Measurements from ENCODE around the gene HARBI1.

Gene HARBI1

GRCh38 chr11:46633291-46634217, 16.5 kb upstream of the HARBI1 start:
- DNase-seq (ENCODE audit: low read depth): no peak

GRCh38 chr11:46632502-46632901, 15.5 kb upstream of the HARBI1 start:
- DNase-seq (ENCODE audit: low read depth): no peak

GRCh38 chr11:46631676-46632075, 14.6 kb upstream of the HARBI1 start:
- DNase-seq (ENCODE audit: low read depth): no peak

- no peak for DNase-seq (ENCODE audit: low read depth)
These were observed 13.2 kb upstream of the HARBI1 start for GRCh38 chr11:46630237-46630636.

- DNase-seq (ENCODE audit: low read depth): no peak
These were observed 11.9 kb upstream of the HARBI1 start for GRCh38 chr11:46628961-46629360.

GRCh38 chr11:46625406-46625805, 8.4 kb upstream of the HARBI1 start:
- DNase-seq (ENCODE audit: low read depth): no peak

- no peak for DNase-seq (ENCODE audit: low read depth)
These were observed 1.8 kb upstream of the HARBI1 start for GRCh38 chr11:46618837-46619236.

- DNase-seq (ENCODE audit: low read depth): no peak
These were observed 916 bp upstream of the HARBI1 start for GRCh38 chr11:46617972-46618314.

- no peak for DNase-seq (ENCODE audit: low read depth)
These were observed 385 bp downstream of the HARBI1 start for GRCh38 chr11:46616551-46617133.

GRCh38 chr11:46615756-46616155, 1.3 kb downstream of the HARBI1 start:
- no peak for DNase-seq (ENCODE audit: low read depth)

- DNase-seq (ENCODE audit: low read depth): no peak
These were observed 4.7 kb downstream of the HARBI1 start for GRCh38 chr11:46612326-46612725.

GRCh38 chr11:46611526-46612304, 5.3 kb downstream of the HARBI1 start:
- no peak for DNase-seq (ENCODE audit: low read depth)

GRCh38 chr11:46609386-46609785, 7.6 kb downstream of the HARBI1 start:
- DNase-seq (ENCODE audit: low read depth): no peak

GRCh38 chr11:46607516-46607915, 9.5 kb downstream of the HARBI1 start:
- DNase-seq (ENCODE audit: low read depth): no peak

- no peak for DNase-seq (ENCODE audit: low read depth)
These were observed 12.2 kb downstream of the HARBI1 start for GRCh38 chr11:46604796-46605195.

GRCh38 chr11:46603704-46604308, 13.2 kb downstream of the HARBI1 start:
- no peak for DNase-seq (ENCODE audit: low read depth)

GRCh38 chr11:46601129-46601528, 15.9 kb downstream of the HARBI1 start:
- no peak for DNase-seq (ENCODE audit: low read depth)

GRCh38 chr11:46600194-46600960, 16.6 kb downstream of the HARBI1 start:
- no peak for DNase-seq (ENCODE audit: low read depth)

GRCh38 chr11:46599340-46600193, 17.5 kb downstream of the HARBI1 start:
- DNase-seq (ENCODE audit: low read depth): no peak

GRCh38 chr11:46597609-46598219, 19.3 kb downstream of the HARBI1 start:
- DNase-seq (ENCODE audit: low read depth): no peak

Measured in stimulated activated CD8-positive, alpha-beta memory T cell treated with anti-CD3 and anti-CD28 coated beads, Interleukin-15, amount 100 ng/mL, for 1 hour (primary cell).